ENCODE results near the gene BGLAP.

Gene BGLAP

DNA sequence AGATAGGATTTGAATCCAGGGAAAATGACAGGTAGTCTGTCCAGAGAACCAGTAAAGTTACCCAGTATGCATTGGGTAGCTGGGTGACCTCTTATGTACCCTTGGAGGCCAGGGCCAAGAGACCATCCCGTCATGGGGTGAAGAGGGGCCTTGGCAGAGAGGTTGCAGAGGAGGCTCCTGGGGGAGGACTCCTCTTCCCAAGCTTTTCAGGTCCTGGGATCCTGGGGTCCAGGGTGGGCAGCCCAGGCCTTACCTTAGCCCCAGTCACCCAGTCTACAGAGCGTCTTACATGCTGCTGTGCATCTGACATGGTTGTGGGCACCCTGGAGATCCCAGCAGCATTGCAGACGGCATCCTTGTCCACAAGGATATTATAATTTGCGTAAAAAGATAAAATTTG is 15.2 kb upstream of the BGLAP start:
- DNase-seq (ENCODE audit: low read depth) = no peak

GRCh38 chr1:156228501-156228900 is 13.5 kb upstream of the BGLAP start:
- DNase-seq (ENCODE audit: low read depth) = no peak

- DNase-seq (ENCODE audit: low read depth) = no peak
Measured at GRCh38 chr1:156229809-156230472, 12.0 kb upstream of the BGLAP start.

DNA sequence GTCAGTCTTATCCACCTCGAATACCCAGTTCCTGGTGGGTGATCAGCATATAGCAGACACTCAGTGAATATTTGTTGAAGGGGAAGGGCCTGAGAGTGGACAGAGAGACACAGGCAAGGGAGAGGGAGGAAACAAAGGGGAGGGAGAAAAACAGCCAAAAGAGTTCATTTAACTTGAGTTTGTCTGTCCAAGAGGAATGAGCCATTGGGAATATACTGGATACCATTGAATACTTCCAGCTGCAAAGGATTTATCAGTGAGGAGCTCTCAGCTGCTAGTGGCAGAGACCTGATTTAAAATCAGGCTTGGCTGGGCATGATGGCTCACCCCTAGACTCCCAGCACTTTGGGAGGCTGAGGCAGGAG is 11.5 kb upstream of the BGLAP start:
- no peak for DNase-seq (ENCODE audit: low read depth)

GRCh38 chr1:156232201-156232894 is 9.6 kb upstream of the BGLAP start:
- no peak for DNase-seq (ENCODE audit: low read depth)

DNA sequence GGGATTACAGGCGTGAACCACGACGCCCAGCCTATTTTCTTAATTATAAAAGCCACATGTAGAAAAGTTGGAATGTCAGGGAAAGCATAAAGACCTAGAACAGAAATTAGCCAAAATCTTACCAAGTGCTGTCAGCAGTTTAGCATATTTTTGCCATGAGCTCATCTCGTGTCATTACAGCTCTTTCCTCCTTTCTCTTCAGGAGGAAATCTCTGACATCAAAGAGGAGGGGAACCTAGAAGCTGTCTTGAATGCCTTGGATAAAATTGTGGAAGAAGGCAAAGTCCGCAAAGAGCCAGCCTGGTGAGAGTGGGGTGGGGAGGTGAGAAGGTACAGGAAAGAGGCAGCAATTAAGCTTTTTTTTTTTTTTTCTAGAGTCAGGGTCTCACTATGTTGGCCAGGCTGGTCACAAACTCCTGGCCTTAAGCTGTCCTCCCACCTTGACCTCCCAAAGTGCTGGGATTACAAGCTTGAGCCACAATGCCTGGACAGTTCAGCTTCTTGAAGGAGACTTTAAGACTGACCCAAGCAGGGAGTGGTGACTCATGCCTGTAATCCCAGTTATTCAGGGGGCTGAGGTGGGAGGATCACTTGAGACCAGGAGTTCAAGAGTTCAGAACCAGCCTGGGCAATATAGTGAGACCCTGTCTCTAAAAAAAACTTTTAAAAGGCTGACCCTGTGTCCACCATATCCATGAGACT is 8.4 kb upstream of the BGLAP start:
- no peak for DNase-seq (ENCODE audit: low read depth)

DNA sequence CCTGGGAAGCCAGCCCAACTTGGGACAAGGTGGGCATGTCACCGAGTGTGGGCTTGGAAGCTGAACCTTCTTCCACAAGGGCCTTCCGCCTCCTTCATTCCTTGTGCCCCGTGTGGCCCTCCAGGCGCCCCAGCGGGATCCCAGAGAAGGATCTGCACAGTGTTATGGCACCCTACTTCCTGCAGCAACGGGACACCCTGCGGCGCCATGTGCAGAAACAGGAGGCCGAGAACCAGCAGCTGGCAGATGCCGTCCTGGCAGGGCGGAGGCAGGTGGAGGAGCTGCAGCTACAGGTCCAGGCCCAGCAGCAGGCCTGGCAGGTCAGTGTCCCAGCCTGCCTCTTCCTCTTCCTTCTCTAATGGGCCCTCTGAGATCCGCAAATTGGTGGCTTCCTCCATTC is 5.8 kb upstream of the BGLAP start:
- DNase-seq (ENCODE audit: low read depth) = no peak

DNA sequence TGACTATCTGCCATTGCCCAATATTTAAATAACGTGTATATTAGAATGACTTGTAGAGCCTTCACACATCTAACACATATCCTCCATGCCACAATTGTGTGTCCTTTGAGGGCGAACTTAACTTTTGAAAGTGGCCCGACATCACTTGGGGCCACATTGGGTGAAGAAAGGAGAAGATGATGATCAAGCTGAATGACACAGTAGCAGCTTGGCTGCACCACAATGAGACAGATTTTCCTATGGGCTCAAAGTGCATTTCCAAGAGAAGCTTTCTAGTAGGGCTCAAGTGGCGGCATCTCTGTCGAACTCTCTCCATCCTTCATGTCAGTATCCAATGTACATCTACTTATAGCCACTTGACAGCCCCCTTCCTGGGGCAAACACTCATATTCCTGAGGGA is 3.7 kb upstream of the BGLAP start:
- DNase-seq (ENCODE audit: low read depth) = no peak

DNA sequence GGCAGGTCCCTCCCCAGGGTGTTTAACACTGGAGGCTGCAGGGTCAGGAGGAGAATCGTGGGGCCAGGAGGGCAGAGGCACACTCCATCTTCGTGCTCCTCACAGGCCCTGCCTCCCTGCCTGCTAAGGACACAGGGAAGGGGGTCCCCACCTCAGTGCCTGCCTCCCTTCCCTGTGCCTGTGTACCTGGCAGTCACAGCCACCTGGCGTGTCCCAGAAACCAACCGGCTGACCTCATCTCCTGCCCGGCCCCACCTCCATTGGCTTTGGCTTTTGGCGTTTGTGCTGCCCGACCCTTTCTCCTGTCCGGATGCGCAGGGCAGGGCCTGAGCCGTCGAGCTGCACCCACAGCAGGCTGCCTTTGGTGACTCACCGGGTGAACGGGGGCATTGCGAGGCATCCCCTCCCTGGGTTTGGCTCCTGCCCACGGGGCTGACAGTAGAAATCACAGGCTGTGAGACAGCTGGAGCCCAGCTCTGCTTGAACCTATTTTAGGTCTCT is 623 bp upstream of the BGLAP start:
- DNase-seq (ENCODE audit: low read depth) = no peak

DNA sequence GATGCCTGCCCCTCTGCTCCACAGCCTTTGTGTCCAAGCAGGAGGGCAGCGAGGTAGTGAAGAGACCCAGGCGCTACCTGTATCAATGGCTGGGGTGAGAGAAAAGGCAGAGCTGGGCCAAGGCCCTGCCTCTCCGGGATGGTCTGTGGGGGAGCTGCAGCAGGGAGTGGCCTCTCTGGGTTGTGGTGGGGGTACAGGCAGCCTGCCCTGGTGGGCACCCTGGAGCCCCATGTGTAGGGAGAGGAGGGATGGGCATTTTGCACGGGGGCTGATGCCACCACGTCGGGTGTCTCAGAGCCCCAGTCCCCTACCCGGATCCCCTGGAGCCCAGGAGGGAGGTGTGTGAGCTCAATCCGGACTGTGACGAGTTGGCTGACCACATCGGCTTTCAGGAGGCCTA is 754 bp downstream of the BGLAP start:
- no peak for DNase-seq (ENCODE audit: low read depth)

DNA sequence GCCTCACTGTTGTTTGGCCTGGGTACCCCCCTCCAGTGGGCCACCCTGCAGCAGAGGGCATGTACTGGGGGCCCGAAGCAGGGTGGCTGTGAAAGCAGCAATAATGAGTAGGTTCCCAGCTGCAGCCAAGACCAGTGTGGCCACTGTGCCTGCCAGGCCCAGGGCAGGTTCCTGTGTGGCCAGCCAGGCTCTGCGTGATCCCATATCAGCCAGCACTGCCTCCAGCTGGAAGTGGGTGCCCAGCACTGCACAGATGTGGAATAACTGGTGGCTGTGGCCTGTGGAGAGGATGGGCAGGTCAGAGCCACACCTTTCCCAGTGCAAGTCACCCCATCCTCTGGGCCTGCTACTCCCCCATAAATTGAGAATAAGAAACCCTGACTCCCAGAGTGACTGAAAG is 2.1 kb downstream of the BGLAP start:
- DNase-seq (ENCODE audit: low read depth) = no peak

- DNase-seq (ENCODE audit: low read depth) = no peak
Measured at GRCh38 chr1:156244712-156245111, 2.7 kb downstream of the BGLAP start.

- no peak for DNase-seq (ENCODE audit: low read depth)
Measured at GRCh38 chr1:156245451-156246232, 3.7 kb downstream of the BGLAP start.

DNA sequence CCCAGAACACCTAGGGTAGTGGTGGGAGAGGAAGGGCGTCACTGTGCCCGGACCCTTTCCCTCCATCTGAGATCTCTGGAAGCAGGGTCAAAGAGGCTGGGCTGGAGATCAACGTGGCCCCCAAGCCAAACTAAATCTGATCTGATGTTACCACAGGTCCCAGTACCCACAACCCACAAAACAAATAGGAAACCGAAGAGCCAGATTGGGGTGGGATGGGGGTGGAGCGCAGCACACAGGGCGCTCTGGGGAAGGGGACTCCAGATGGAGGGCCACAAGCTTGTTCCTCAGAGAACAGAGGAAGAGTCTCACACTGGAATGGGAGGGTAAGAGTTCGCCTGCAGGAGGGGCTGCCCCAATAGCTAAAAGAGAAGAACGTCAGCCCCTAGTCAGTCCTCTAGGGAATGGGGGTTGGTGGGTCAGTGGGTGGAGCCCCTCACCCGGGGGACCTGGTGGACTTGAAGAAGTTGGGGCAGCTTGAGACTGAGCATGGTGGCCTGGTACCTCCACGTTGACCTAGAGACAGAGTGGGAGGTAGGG is 4.3 kb downstream of the BGLAP start:
- no peak for DNase-seq (ENCODE audit: low read depth)

DNA sequence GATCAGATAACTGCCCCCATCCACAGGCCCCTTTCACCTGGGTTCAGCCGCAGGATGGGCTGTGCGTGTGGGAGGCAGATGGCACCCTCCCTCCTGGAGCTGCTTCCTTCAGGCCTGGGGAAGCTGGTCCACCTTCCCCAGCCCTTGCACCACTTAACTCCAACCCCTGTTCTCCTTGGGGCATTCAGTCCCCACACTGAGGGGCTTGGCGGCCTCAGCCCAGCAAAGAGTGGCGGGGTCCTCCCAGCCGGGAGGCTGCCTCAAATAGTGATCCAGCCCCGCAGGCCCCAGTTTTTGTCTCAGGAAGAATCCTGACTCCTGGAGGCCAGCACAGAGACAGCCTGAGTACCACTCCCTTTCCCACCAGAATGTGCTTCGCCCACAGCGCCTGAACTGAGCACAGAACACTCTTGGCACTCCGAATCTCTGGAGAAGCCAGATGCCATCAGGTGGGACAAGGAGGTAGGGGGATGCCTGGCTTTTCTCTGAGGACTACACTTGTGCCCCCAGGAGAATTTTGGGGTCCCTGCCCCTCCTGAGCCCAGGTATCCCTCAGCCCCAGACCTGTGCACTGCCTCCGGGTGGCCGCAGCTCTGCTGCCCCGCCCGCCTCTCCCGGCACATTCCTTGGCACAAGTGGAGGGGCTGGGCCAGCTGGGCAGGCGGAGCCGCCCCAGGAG is 4.9 kb downstream of the BGLAP start:
- no peak for DNase-seq (ENCODE audit: low read depth)

DNA sequence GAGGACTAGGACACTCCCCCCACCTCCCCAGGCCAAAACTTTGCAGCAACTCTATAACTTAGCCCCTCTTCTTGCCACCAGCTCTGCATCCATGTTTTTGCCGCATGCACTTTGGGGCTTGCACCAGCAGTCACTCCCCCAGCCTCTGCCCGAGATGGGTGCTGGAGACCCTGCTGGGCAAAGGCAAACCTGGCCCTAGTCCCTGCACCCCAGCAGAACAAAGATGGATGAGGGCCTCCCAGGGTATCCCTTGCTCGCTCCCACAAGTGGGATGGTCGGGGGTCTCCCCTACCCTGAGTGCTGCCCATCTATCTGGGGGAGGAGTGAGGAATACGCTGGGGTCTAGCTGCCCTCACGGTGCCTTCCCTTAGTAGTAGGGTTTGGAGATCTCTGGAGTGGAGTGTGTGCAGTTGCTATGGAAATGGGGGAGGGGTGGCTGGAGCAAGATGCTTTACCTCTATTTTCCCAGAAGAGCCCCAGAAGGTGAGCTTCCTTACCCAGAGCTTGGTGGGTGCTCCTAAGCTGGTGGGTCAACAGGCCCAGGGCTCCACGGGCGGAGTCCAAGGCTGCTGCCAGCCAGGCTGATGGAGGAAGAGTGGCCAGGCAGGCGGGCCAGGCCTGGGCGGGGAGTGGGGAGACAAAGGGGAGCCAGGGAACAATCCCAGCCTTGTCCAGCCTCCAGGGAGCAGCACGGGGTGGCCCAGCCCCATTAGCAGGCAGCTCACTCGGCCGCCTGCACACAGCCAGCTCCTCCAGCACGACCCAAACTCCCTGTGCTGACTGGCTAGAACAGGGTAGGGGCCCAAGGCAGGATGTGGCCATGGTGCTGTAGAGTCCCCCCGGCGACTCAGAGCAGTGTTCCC is 5.7 kb downstream of the BGLAP start, which contains the start of gene PAQR6:
Gene PAQR6, minus strand, starts transcription at position 597 of the 863 bp plus-strand sequence. CDS start 1,325 bp downstream, outside the sequence.
- DNase-seq (ENCODE audit: low read depth) = no peak

DNA sequence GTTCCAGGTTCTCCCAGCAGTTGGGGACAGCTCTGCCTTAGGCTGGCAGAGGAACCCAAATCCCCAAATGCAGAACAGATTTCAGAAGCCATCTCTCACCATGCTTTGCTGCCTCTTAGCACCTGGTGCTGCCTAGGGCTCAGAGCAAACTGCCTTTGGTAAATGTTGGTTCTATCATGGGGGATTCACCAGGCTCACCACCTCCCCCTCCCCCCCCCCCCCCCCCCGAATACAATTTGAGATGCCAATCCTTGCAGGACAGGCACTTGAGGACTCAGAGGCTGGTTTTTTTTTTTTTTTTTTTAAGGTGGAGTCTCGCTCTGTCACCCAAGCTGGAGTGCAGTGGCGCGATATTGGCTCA is 6.3 kb downstream of the BGLAP start:
- no peak for DNase-seq (ENCODE audit: low read depth)

DNA sequence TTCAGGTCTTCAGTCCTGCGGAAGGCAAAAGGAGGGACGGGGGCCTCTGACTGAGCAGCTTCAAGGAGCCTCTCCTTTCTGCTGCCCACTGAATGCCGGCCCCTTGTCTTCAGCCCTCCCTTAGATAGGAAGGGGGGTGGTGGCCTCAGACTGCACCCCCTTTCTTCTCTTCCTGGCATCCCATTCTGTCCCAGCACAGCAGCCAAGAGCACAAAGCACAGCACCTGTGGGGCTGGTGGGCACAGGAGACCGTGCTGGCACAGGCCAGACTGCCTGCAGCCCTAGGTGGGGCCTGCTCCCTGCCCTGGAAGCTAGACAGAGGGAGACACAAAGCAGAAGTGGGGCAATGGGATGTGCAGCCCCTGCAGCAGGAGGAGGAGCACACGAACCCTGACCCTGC is 7.6 kb downstream of the BGLAP start:
- DNase-seq (ENCODE audit: low read depth) = no peak

- DNase-seq (ENCODE audit: low read depth) = no peak
Measured at GRCh38 chr1:156251527-156251926, 9.5 kb downstream of the BGLAP start.

DNA sequence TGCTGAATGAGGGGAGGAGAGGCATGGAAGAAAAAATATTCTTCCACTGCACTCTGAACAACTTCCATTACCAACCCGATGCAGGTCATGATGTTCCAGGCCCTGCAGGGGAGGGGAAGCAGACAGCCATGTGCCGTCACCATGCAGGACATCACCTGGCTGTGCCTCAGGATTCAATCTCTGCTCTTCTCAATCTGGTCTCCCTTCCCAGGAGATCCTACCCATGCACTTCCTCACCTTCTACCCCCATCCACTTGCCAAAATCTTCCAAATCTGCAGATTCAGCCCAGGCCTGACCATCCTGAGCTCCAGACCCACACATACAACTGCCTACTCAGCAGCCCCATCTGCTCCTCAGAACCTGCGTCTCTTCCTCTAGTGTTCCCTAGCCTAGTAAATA is 11.7 kb downstream of the BGLAP start:
- no peak for DNase-seq (ENCODE audit: low read depth)

GRCh38 chr1:156257711-156258110 is 15.7 kb downstream of the BGLAP start:
- no peak for DNase-seq (ENCODE audit: low read depth)
